NCI-H187 (cell line): ENCODE measurements around the gene PTPN13.
"Not testable (repeated sequence)": the region's sequence is repeated elsewhere in the genome, so short reads cannot be mapped to it uniquely, and the experiment has no call there.

Experiments
- DNase-seq, 2 experiments: peaks; one replicate each; lab custom pipeline; 2025; lab: John Stamatoyannopoulos, UW

Gene PTPN13

GRCh38 chr4:86719149-86719548, 125.0 kb downstream of the PTPN13 start:
- DNase-seq, result not testable (repeated sequence)

- no peak for DNase-seq
These were observed 126.5 kb downstream of the PTPN13 start for GRCh38 chr4:86720508-86721068.

GRCh38 chr4:86721412-86721811, 127.3 kb downstream of the PTPN13 start:
- DNase-seq, result no peak

- no peak for DNase-seq
These were observed 136.2 kb downstream of the PTPN13 start for GRCh38 chr4:86730310-86730709.

GRCh38 chr4:86737244-86737643, 143.1 kb downstream of the PTPN13 start:
- DNase-seq, result no peak

GRCh38 chr4:86741846-86742245, 147.7 kb downstream of the PTPN13 start:
- no peak for DNase-seq

- DNase-seq, result no peak
These were observed 150.5 kb downstream of the PTPN13 start for GRCh38 chr4:86744570-86744969.

- no peak for DNase-seq
These were observed 155.0 kb downstream of the PTPN13 start for GRCh38 chr4:86749121-86749520.

- DNase-seq, result no peak
These were observed 161.3 kb downstream of the PTPN13 start for GRCh38 chr4:86755388-86755787.

- DNase-seq, result no peak
These were observed 163.4 kb downstream of the PTPN13 start for GRCh38 chr4:86757468-86757867.

GRCh38 chr4:86759298-86759697, 165.2 kb downstream of the PTPN13 start:
- DNase-seq, result no peak

- DNase-seq, result no peak
These were observed 168.5 kb downstream of the PTPN13 start for GRCh38 chr4:86762649-86763048.

- DNase-seq, result peak; percentile 10 to 18
These were observed 175.7 kb downstream of the PTPN13 start for GRCh38 chr4:86769794-86770193.

GRCh38 chr4:86771141-86771540, 177.0 kb downstream of the PTPN13 start:
- DNase-seq, result no peak

- DNase-seq, result no peak
These were observed 180.9 kb downstream of the PTPN13 start for GRCh38 chr4:86775061-86775460.

- peak; percentile 15 to 26 for DNase-seq
These were observed 184.1 kb downstream of the PTPN13 start for GRCh38 chr4:86778175-86778574.

- DNase-seq, result no peak
These were observed 194.7 kb downstream of the PTPN13 start for GRCh38 chr4:86788826-86789225.

GRCh38 chr4:86791126-86791525, 197.0 kb downstream of the PTPN13 start:
- DNase-seq, result no peak

GRCh38 chr4:86809809-86810208, 215.7 kb downstream of the PTPN13 start:
- DNase-seq, result no peak

- no peak for DNase-seq
These were observed 216.7 kb downstream of the PTPN13 start for GRCh38 chr4:86810847-86811246.

- no peak for DNase-seq
These were observed 221.5 kb downstream of the PTPN13 start for GRCh38 chr4:86815653-86816052.

GRCh38 chr4:86816501-86817273, 222.6 kb downstream of the PTPN13 start:
- no peak for DNase-seq

- no peak for DNase-seq
These were observed 224.1 kb downstream of the PTPN13 start for GRCh38 chr4:86818211-86818610.

GRCh38 chr4:86818841-86819240, 224.7 kb downstream of the PTPN13 start:
- no peak for DNase-seq
